IMR-90 (cell line): Measurements from ENCODE around the gene PAFAH1B1. TPM values are rescaled to one million over a fixed set of nuclear protein-coding genes. Genes with fewer than 3 reads are reported as not detected.

Experiments
- ATAC-seq: fragments of 200-7000 bp; cut with Tn5 transposase; 2 replicates; pipeline ENCODE4 v1.9.1; 2020; ENCODE audit warnings: low read depth, mild to moderate bottlenecking, moderate library complexity
- BruUV-seq: library from RNA; stranded (reverse); fragments of 400-500 nt; replicated peaks from 2 replicates; lab custom pipeline; 2021; lab: Mats Ljungman, UMichigan
- CTCF ChIA-PET: fragments of 300-600 bp; formaldehyde crosslinking; extraction: SDS; loops from one replicate; lab custom pipeline; 2021; ENCODE audit warnings: antibody characterized with exemption; lab: Yijun Ruan, JAX
- POLR2A ChIA-PET: fragments of 300-600 bp; sonication (Branson Sonifier 250); formaldehyde crosslinking; loops from one replicate; lab custom pipeline; 2022; ENCODE audit warnings: antibody characterized with exemption; ENCODE audit not compliant: unreplicated experiment; lab: Charles Lee
- DNase-seq: peaks from one replicate; pipeline ENCODE4 v3.0.0; 2013
- H2AFZ ChIP-seq: replicated peaks from 2 replicates; pipeline ENCODE3; 2013; ENCODE audit warnings: low read length, mild to moderate bottlenecking; ENCODE audit not compliant: poor library complexity
- H2AK5ac ChIP-seq: 2 replicates; pipeline ENCODE4 v1.6.1; 2013; ENCODE audit warnings: low read depth, low read length, inconsistent platforms
- H2AK9ac ChIP-seq: replicated peaks from 2 replicates; pipeline ENCODE3; 2013; ENCODE audit warnings: mild to moderate bottlenecking, low read depth, low read length, moderate library complexity; ENCODE audit not compliant: poor library complexity
- H2BK120ac ChIP-seq: 2 replicates; pipeline ENCODE4 v1.6.1; 2013; ENCODE audit warnings: low read depth, low read length, inconsistent platforms
- H2BK15ac ChIP-seq: 3 replicates; pipeline ENCODE4 v1.6.1; 2013; ENCODE audit warnings: low read depth, low read length, inconsistent platforms
- H2BK20ac ChIP-seq: 2 replicates; pipeline ENCODE4 v1.6.1; 2013; ENCODE audit warnings: low read depth, mild to moderate bottlenecking, inconsistent platforms, low read length, moderate library complexity
- H2BK5ac ChIP-seq: 2 replicates; pipeline ENCODE4 v1.6.1; 2013; ENCODE audit warnings: mild to moderate bottlenecking, low read depth, low read length, inconsistent platforms; ENCODE audit not compliant: poor library complexity, severe bottlenecking
- H3K14ac ChIP-seq: replicated peaks from 2 replicates; pipeline ENCODE4 v1.6.1; 2013; ENCODE audit warnings: low read depth, low read length, inconsistent platforms
- H3K18ac ChIP-seq: 2 replicates; pipeline ENCODE4 v1.6.1; 2013; ENCODE audit warnings: low read depth, low read length, control low read depth
- H3K23ac ChIP-seq: 2 replicates; pipeline ENCODE4 v1.6.1; 2013; ENCODE audit warnings: low read depth, low read length, inconsistent platforms
- H3K27ac ChIP-seq: 2 replicates; pipeline ENCODE4 v1.5.1; 2013; ENCODE audit warnings: mild to moderate bottlenecking, control low read depth, low read length; ENCODE audit not compliant: insufficient read depth
- H3K27me3 ChIP-seq: 2 replicates; pipeline ENCODE4 v1.6.1; 2013; ENCODE audit warnings: low read length; ENCODE audit not compliant: control insufficient read depth, insufficient read depth
- H3K36me3 ChIP-seq: 2 replicates; pipeline ENCODE4 v1.6.1; 2013; ENCODE audit warnings: low read length, mixed read lengths; ENCODE audit not compliant: control insufficient read depth, insufficient read depth
- H3K4ac ChIP-seq: 2 replicates; pipeline ENCODE4 v1.6.1; 2013; ENCODE audit warnings: low read depth, low read length, inconsistent platforms
- H3K4me1 ChIP-seq: 2 replicates; pipeline ENCODE4 v1.6.1; 2013; ENCODE audit warnings: low read length, mixed read lengths; ENCODE audit not compliant: control insufficient read depth, insufficient read depth
- H3K4me2 ChIP-seq: 2 replicates; pipeline ENCODE4 v1.6.1; 2013; ENCODE audit warnings: low read depth, mild to moderate bottlenecking, control low read depth, low read length, moderate library complexity
- H3K4me3 ChIP-seq: 2 replicates; pipeline ENCODE4 v1.5.1; 2013; ENCODE audit warnings: low read depth, mild to moderate bottlenecking, control low read depth, low read length, moderate library complexity; ENCODE audit not compliant: insufficient read depth
- H3K56ac ChIP-seq: 2 replicates; pipeline ENCODE4 v1.6.1; 2013; ENCODE audit warnings: low read length, inconsistent platforms; ENCODE audit not compliant: insufficient read depth; ENCODE audit errors: extremely low read depth
- H3K79me1 ChIP-seq, 2 experiments: 2 replicates each; pipeline ENCODE4 v1.6.1; 2013; ENCODE audit warnings: low read length in 2 of 2, inconsistent platforms in 1 of 2, low read depth in 1 of 2
- H3K9ac ChIP-seq: 2 replicates; pipeline ENCODE4 v1.6.1; 2013; ENCODE audit warnings: low read depth, low read length, control low read depth
- H3K9me1 ChIP-seq: 2 replicates; pipeline ENCODE4 v1.6.1; 2013; ENCODE audit warnings: low read length, inconsistent platforms; ENCODE audit not compliant: insufficient read depth
- H3K9me3 ChIP-seq: 2 replicates; pipeline ENCODE4 v1.6.1; 2013; ENCODE audit warnings: low read length; ENCODE audit not compliant: control insufficient read depth, insufficient read depth
- H4K20me1 ChIP-seq: 2 replicates; pipeline ENCODE4 v1.6.1; 2013; ENCODE audit warnings: low read length, inconsistent platforms; ENCODE audit not compliant: insufficient read depth
- H4K5ac ChIP-seq: 2 replicates; pipeline ENCODE4 v1.6.1; 2013; ENCODE audit warnings: mild to moderate bottlenecking, low read depth, low read length, control low read depth
- H4K8ac ChIP-seq, 2 experiments: 2 replicates each; pipeline ENCODE4 v1.6.1; 2013; ENCODE audit warnings: low read depth in 2 of 2, low read length in 2 of 2, control low read depth in 1 of 2, inconsistent platforms in 1 of 2
- H4K91ac ChIP-seq: 2 replicates; pipeline ENCODE4 v1.6.1; 2013; ENCODE audit warnings: low read depth, low read length, inconsistent platforms; ENCODE audit not compliant: insufficient read depth
- BHLHE40 ChIP-seq: fragments of 150-350 bp; IDR thresholded peaks from 2 replicates; pipeline ENCODE4 v1.6.1; 2016; ENCODE audit warnings: mild to moderate bottlenecking, low read depth, low read length
- FOS ChIP-seq: fragments of 150-350 bp; IDR thresholded peaks from 2 replicates; pipeline ENCODE4 v1.6.1; 2016; ENCODE audit warnings: low read depth, low read length
- MAFK ChIP-seq: IDR thresholded peaks from 2 replicates; pipeline ENCODE4 v1.6.1; 2012; ENCODE audit warnings: low read depth, low read length, improper control_type of control experiment
- MAZ ChIP-seq: IDR thresholded peaks from 2 replicates; pipeline ENCODE4 v1.6.1; 2012; ENCODE audit warnings: low read depth, mild to moderate bottlenecking, low read length, improper control_type of control experiment, moderate library complexity, borderline replicate concordance
- RCOR1 ChIP-seq: IDR thresholded peaks from 2 replicates; pipeline ENCODE4 v1.6.1; 2012; ENCODE audit warnings: mild to moderate bottlenecking, low read length, improper control_type of control experiment; ENCODE audit not compliant: insufficient replicate concordance
- RFX5 ChIP-seq: IDR thresholded peaks from 2 replicates; pipeline ENCODE4 v1.8.0; 2012; ENCODE audit warnings: low read depth, mild to moderate bottlenecking, low read length, moderate library complexity
- WGBS, 2 experiments: methylation state at CpG; one replicate each; pipeline versions ENCODE4 v1.1.5 to v1.1.7; 2013; ENCODE audit warnings: missing lambda C conversion rate in 2 of 2; ENCODE audit not compliant: insufficient read length in 1 of 2; ENCODE audit errors: extremely low coverage in 2 of 2; 5-methylcytosine and 5-hydroxymethylcytosine counted together
- dilution Hi-C: fragments of 300-500 bp; cut with HindIII; formaldehyde crosslinking; loops from one replicate; pipeline ENCODE4 v1.14.3; 2018; ENCODE audit warnings: low sequenced_read_pairs; ENCODE audit not compliant: unreplicated experiment
- in situ Hi-C: fragments of 300-500 bp; cut with MboI; formaldehyde crosslinking; loops from 3 replicates; pipeline ENCODE4 v1.14.3; 2019; ENCODE audit warnings: low sequenced_read_pairs, inconsistent platforms, mixed read lengths
- intact Hi-C: fragments of 100-400 bp; cut with micrococcal nuclease; formaldehyde crosslinking; loops from 2 replicates; pipeline ENCODE4 v1.10.0; 2022
- polyA plus RNA-seq, 3 experiments: library from polyadenylated mRNA; depleted of rRNA; stranded (reverse); fragments of >200 nt; gene quantifications; 2 replicates each; pipeline ENCODE4 v1.2.3, GENCODE V29; 2012; ENCODE audit warnings: low replicate concordance in 1 of 3
- total RNA-seq: library from RNA; depleted of rRNA; stranded (reverse); fragments of >200 nt; gene quantifications from 2 replicates; pipeline ENCODE4 v1.2.3, GENCODE V29; 2012
- TF ChIP-seq, protein P1 (sequence below): fragments of 150-350 bp; IDR thresholded peaks from 2 replicates; pipeline ENCODE4 v1.6.1; 2017; ENCODE audit warnings: mild to moderate bottlenecking, antibody characterized with exemption, low read length, low read depth

The PAFAH1B1 gene
- total and polyA plus RNA-seq, 2 of the 4 experiments (the other 2 are of a cell fraction): 64.5 to 127 TPM

DNA sequence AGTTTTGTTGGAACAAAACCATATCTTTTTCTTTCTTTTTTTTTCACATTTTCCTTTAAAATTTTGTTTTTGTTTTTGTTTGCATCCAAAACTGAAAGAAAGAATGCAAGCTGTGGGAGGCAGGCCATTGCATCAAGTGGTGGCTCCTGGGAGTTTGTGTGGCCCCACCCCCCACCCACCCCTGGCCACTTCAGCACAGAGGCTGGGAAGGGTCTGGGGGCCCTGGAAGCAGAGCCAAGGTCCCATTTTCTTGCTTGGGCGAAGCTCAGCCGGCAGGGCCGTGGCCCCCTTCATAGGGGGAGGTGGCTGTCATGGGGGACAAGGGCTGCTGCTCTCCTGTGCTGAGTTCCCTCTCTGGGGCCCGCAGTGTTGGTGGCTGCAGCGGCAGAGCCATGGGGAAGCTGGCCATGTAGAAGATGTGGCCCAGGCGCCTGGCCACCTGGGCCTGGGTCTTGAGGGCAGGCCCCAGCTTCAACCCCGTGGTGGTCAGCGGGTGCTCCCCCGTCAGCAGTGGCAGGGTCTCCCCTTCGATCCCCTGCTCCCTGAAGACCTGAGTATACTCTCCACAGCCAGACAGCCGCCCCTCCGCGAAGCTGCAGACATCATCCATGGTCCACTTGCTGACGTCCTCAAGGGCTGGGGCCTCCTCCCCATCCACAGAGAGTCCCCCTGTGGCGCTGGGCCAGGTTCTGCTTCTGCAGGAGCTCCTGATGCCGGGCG, 19.8 kb downstream of the PAFAH1B1 start:
- Histone ChIP-seq H2BK5ac (no peak overlapping the region), H3K4me1 (peaks cover 5% of the 10 kb centered on the region; the same call in 1 of the 2 replicates), H3K56ac (no peak overlapping the region), H4K8ac (no peak overlapping the region), H4K5ac (no peak overlapping the region), H3K14ac (no peak overlapping the region), H3K27ac (no peak overlapping the region), H2BK120ac (no peak overlapping the region), H3K18ac (no peak overlapping the region), H3K36me3 (peaks cover 5% of the 10 kb centered on the region; the same call in 1 of the 2 replicates), H3K9me3 (no peaks in the 10 kb centered on the region), H2BK15ac (no peak overlapping the region), H3K4me2 (no peak overlapping the region), H2BK20ac (no peak overlapping the region), H3K27me3 (no peaks in the 10 kb centered on the region), H2AK5ac (no peak overlapping the region), H4K91ac (no peak overlapping the region), H3K79me1 (peaks cover 0 to 37% of the 10 kb centered on the region in 2 experiments; a peak in 2 of 4 replicates), H3K9me1 (peaks cover 5% of the 10 kb centered on the region), H4K20me1 (peaks cover 100% of the 10 kb centered on the region), H2AFZ (no peak overlapping the region), H3K4ac (no peak overlapping the region), H2AK9ac (no peak overlapping the region), H3K4me3 (no peak overlapping the region), H3K23ac (no peak overlapping the region), H3K9ac (no peak overlapping the region)
- 100% methylated on average over 2 of the region's 17 CpGs; no CpG with 5 or more reads in 1 of the 2 experiments for WGBS, 2 experiments
- ChIA-PET CTCF (no interaction called here), POLR2A (no interaction called here)
- BruUV-seq: no TSS peak
- no peak for ATAC-seq
- dilution Hi-C loops (no loop called here), in situ Hi-C loops (no loop called here), intact Hi-C loops (no loop called here)
- TF ChIP-seq MAFK (no peak), RFX5 (no peak), MAZ (no peak), FOS (no peak), RCOR1 (no peak), BHLHE40 (no peak)
- TF ChIP-seq, protein P1, sequence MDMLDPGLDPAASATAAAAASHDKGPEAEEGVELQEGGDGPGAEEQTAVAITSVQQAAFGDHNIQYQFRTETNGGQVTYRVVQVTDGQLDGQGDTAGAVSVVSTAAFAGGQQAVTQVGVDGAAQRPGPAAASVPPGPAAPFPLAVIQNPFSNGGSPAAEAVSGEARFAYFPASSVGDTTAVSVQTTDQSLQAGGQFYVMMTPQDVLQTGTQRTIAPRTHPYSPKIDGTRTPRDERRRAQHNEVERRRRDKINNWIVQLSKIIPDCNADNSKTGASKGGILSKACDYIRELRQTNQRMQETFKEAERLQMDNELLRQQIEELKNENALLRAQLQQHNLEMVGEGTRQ: no peak
- no peak for DNase-seq
